Common myeloid progenitor, CD34-positive (primary cell): ENCODE measurements around the gene GRIK4.

ENCODE experiments used
- CTCF ChIA-PET: fragments of 350-600 bp; sonication (Branson Sonifier 250); formaldehyde crosslinking; loops from one replicate; lab custom pipeline; 2021; ENCODE audit warnings: antibody characterized with exemption; lab: Charles Lee
- POLR2A ChIA-PET: fragments of 350-600 bp; sonication (Branson Sonifier 250); formaldehyde crosslinking; loops from one replicate; lab custom pipeline; 2021; ENCODE audit warnings: antibody characterized with exemption; lab: Charles Lee
- DNase-seq, 3 donors: peaks; one replicate each; pipeline versions ENCODE4 v3.0.0 to v3.0.0-alpha.2; 2013
- H3K27ac ChIP-seq, 2 experiments: 1 replicate in 1 of 2; 2 replicates in 1 of 2; pipeline ENCODE4 v1.7.0; 2013; ENCODE audit warnings: inconsistent platforms in 2 of 2, low read length in 2 of 2, mild to moderate bottlenecking in 2 of 2, low read depth in 1 of 2, moderate library complexity in 1 of 2; ENCODE audit not compliant: severe bottlenecking in 2 of 2, insufficient read depth in 1 of 2, poor library complexity in 1 of 2
- H3K27me3 ChIP-seq, 5 experiments: replicated peaks in 2 of 5; 1 replicate in 3 of 5; 2 replicates in 2 of 5; pipeline versions ENCODE4 v1.6.1 to v1.7.0; 2013; ENCODE audit warnings: low read length in 4 of 5, mild to moderate bottlenecking in 2 of 5, moderate library complexity in 2 of 5, inconsistent platforms in 1 of 5; ENCODE audit not compliant: insufficient read depth in 5 of 5, control insufficient read depth in 4 of 5
- H3K36me3 ChIP-seq, 4 experiments: 1 replicate in 2 of 4; 2 replicates in 2 of 4; pipeline versions ENCODE4 v1.6.1 to v1.7.0; 2013; ENCODE audit warnings: low read length in 3 of 4, control low read depth in 1 of 4, mild to moderate bottlenecking in 1 of 4; ENCODE audit not compliant: control insufficient read depth in 4 of 4, insufficient read depth in 4 of 4
- H3K4me1 ChIP-seq, 4 experiments: 1 replicate in 3 of 4; 2 replicates in 1 of 4; pipeline versions ENCODE4 v1.6.1 to v1.7.1; 2013; ENCODE audit warnings: low read length in 3 of 4, mild to moderate bottlenecking in 3 of 4, control low read depth in 1 of 4, inconsistent platforms in 1 of 4, moderate library complexity in 1 of 4; ENCODE audit not compliant: control insufficient read depth in 4 of 4, insufficient read depth in 4 of 4; ENCODE audit errors: control extremely low read depth in 1 of 4
- H3K4me3 ChIP-seq, 7 experiments: 1 replicate in 4 of 7; 2 replicates in 3 of 7; pipeline versions ENCODE4 v1.5.1 to v1.7.0; 2013; ENCODE audit warnings: mild to moderate bottlenecking in 7 of 7, low read length in 6 of 7, moderate library complexity in 6 of 7, inconsistent platforms in 2 of 7, low read depth in 2 of 7, control low read depth in 1 of 7; ENCODE audit not compliant: insufficient read depth in 4 of 7, control insufficient read depth in 1 of 7; ENCODE audit errors: extremely low read depth in 1 of 7
- H3K9me3 ChIP-seq, 5 experiments: 1 replicate in 4 of 5; 2 replicates in 1 of 5; pipeline versions ENCODE4 v1.6.1 to v1.7.1; 2013; ENCODE audit warnings: low read length in 4 of 5, mild to moderate bottlenecking in 2 of 5, inconsistent platforms in 1 of 5, low read depth in 1 of 5, moderate library complexity in 1 of 5; ENCODE audit not compliant: control insufficient read depth in 4 of 5, insufficient read depth in 2 of 5; ENCODE audit errors: control extremely low read depth in 1 of 5
- WGBS: methylation state at CpG from one replicate; pipeline ENCODE4 v1.1.5; 2013; ENCODE audit not compliant: insufficient coverage; 5-methylcytosine and 5-hydroxymethylcytosine counted together

The GRIK4 gene

GRCh38 chr11:120912915-120913314 lies 401.4 kb downstream of the GRIK4 start:
- Histone ChIP-seq H3K4me1 (no peaks in the 10 kb centered on the region), H3K36me3 (no peaks in the 10 kb centered on the region), H3K9me3 (no peaks in the 10 kb centered on the region), H3K27me3 (peaks cover under 1 to 12% (median 6%) of the 10 kb centered on the region in 5 experiments), H3K27ac (no peak overlapping the region), H3K4me3 (no peak overlapping the region)
- CTCF ChIA-PET, result interaction anchor here (1.0 to 2.6 kb wide), 4 partner anchors 10 to 17 kb away, joined by 5 to 10 read pairs (median 8); no protein-coding TSS in a partner anchor
- DNase-seq, result no peak
- POLR2A ChIA-PET, result no interaction called here
- WGBS, result 83% methylated on average over 2 of the region's 2 CpGs

DNA sequence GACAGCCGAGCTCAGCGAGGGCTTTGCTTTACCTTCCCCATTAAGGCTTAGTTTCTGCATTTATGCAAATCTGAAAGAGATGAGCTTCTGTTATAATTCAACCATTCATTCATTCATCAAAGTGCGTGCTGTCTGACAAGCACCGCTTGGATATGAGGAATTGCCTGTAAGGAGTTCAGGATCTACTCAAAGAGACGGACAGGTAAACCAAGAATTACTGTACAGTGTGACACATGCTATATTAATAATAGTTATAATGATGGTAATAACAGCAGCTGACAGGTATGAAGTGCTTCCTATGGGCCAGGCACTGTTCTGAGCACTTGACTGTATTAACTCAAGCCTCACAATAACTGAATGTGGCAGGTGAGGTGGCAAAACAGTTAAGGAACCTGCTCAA lies 402.5 kb downstream of the GRIK4 start:
- peaks cover 2 to 15% (median 8%) of the 10 kb centered on the region in 5 experiments for H3K27me3 ChIP-seq
- no peak for DNase-seq
- no peaks in the 10 kb centered on the region for H3K36me3 ChIP-seq
- no peak overlapping the region for H3K27ac ChIP-seq
- CTCF ChIA-PET, result interaction anchor here (1.6 to 2.6 kb wide), 4 partner anchors 9 to 16 kb away, joined by 6 to 10 read pairs (median 8); no protein-coding TSS in a partner anchor
- WGBS, result 87% methylated on average over 3 of the region's 5 CpGs
- H3K4me3 ChIP-seq, result no peak overlapping the region
- no peaks in the 10 kb centered on the region for H3K4me1 ChIP-seq
- POLR2A ChIA-PET, result no interaction called here
- no peaks in the 10 kb centered on the region for H3K9me3 ChIP-seq

DNA sequence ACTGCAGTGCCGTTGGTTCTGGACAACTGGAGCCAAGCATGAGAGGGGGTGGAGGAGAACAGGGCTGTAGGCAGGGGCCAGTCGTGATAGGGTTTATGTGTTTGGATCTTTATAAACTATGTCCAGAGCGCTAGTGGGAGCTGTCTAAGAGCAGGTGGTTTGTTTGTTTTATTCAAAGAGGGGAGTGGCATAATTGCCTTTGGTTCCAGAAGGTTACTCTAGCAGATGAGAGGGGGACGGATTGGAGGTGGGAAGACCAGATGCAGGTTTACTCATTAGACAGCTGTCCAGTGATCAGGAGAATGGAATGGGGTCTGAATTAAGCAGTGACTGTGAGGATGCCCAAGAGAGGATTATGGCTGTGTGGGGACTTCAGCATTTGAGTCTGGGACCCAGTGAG lies 403.1 kb downstream of the GRIK4 start:
- Histone ChIP-seq H3K27ac (no peak overlapping the region), H3K36me3 (no peaks in the 10 kb centered on the region), H3K27me3 (peaks cover 2 to 15% (median 8%) of the 10 kb centered on the region in 5 experiments), H3K4me1 (no peaks in the 10 kb centered on the region), H3K4me3 (no peak overlapping the region), H3K9me3 (no peaks in the 10 kb centered on the region)
- DNase-seq, result no peak
- WGBS, result 91% methylated on average over 4 of the region's 4 CpGs
- ChIA-PET CTCF (interaction anchor here (0.7 to 2.6 kb wide), 5 partner anchors 8 to 206 kb away, joined by 3 to 6 read pairs (median 4); no protein-coding TSS in a partner anchor), POLR2A (no interaction called here)

DNA sequence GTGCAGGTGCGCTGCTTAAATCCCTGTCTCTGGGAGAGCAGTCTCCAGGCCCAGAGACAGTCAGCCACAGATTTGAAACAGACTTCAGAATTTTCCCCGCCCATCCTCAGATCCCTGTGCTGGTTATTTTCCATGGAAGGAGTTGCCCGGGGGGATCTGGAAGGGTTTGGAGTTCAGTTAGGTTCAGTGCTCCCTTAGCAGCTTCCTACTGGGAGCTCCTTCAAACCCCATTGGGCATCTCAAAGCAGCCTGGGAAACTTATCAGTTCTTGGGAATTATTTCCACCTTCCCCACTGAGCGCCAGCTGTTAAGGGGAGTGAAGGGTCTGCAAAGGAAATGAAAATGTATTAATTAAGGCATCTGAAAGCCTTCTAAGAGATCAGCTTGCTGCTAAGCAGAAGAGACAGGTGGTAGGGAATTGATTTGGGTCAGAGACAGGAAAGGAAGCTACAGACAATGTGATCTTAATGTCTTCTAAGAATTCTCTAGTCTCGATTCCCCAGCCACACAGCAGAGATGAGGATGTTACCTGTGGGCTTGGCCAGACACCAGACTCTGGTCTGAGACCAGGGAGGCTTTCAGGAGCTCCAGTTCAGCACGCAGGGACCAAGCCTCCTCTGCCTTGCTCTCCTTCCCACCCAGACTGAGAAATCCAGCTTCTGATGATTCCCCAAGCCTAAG lies 406.2 kb downstream of the GRIK4 start:
- DNase-seq, result no peak
- peaks cover 0 to 15% (median 8%) of the 10 kb centered on the region in 5 experiments for H3K27me3 ChIP-seq
- no peaks in the 10 kb centered on the region for H3K9me3 ChIP-seq
- 69% methylated on average over 5 of the region's 6 CpGs for WGBS
- no peak overlapping the region for H3K4me3 ChIP-seq
- H3K36me3 ChIP-seq, result no peaks in the 10 kb centered on the region
- ChIA-PET POLR2A (no interaction called here), CTCF (interaction anchor here (1.4 to 1.6 kb wide), 3 partner anchors 14 to 36 kb away, joined by 3 to 5 read pairs (median 5); no protein-coding TSS in a partner anchor)
- H3K4me1 ChIP-seq, result no peaks in the 10 kb centered on the region
- H3K27ac ChIP-seq, result no peak overlapping the region

DNA sequence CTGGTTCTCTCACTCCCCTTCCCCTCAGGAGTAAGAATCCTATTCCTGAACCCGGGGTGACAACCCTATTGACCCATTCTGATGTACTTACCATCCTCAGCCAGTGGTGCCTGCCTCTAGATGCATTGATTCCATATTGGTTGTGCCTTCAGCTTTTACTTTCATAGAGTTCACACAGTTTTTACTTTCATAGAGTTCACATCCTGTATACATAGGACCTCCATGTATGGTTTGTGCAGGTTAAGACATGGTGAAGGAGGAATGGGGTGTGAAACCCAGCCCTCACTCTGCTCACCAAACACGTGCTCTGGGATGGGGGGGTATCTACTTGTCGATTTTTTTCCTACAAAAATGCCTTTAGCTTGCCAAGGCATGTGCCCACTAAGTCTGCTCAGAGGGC lies 406.7 kb downstream of the GRIK4 start:
- CTCF ChIA-PET, result interaction anchor here (1.4 to 1.6 kb wide), 3 partner anchors 14 to 35 kb away, joined by 3 to 5 read pairs (median 5); no protein-coding TSS in a partner anchor
- no peak overlapping the region for H3K27ac ChIP-seq
- 55% methylated on average over 1 of the region's 3 CpGs for WGBS
- DNase-seq, result no peak
- POLR2A ChIA-PET, result no interaction called here
- H3K9me3 ChIP-seq, result no peaks in the 10 kb centered on the region
- H3K36me3 ChIP-seq, result no peaks in the 10 kb centered on the region
- H3K4me1 ChIP-seq, result no peaks in the 10 kb centered on the region
- H3K4me3 ChIP-seq, result no peak overlapping the region
- peaks cover 0 to 13% (median 8%) of the 10 kb centered on the region in 5 experiments for H3K27me3 ChIP-seq

DNA sequence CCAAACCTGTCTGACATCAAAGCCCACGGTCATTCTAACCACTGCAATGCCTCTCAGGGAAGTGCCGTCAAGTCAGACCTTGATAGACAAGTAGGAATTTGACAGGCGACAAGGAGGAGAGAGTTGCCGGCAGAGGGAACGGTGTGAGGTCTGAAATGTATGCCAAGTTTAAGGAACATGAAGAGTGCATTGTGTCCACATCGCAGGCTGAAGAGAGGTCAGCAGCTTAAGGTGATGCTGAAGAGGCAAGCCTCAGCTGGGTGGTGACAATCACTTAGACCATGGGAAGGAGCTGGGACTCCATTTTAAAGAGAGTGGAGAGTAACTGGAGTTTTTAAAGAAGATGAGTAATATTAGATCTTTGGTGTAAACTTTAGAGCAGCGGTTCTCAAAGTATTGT lies 407.5 kb downstream of the GRIK4 start:
- no peaks in the 10 kb centered on the region for H3K36me3 ChIP-seq
- DNase-seq, result no peak
- no peaks in the 10 kb centered on the region for H3K4me1 ChIP-seq
- 90% methylated on average over 7 of the region's 7 CpGs for WGBS
- POLR2A ChIA-PET, result no interaction called here
- peaks cover 0 to 12% (median 8%) of the 10 kb centered on the region in 5 experiments for H3K27me3 ChIP-seq
- H3K4me3 ChIP-seq, result no peak overlapping the region
- no peaks in the 10 kb centered on the region for H3K9me3 ChIP-seq
- CTCF ChIA-PET, result interaction anchor here (1.0 to 1.6 kb wide), 6 partner anchors 9 to 408 kb away, joined by 3 to 5 read pairs (median 4); no protein-coding TSS in a partner anchor
- no peak overlapping the region for H3K27ac ChIP-seq

DNA sequence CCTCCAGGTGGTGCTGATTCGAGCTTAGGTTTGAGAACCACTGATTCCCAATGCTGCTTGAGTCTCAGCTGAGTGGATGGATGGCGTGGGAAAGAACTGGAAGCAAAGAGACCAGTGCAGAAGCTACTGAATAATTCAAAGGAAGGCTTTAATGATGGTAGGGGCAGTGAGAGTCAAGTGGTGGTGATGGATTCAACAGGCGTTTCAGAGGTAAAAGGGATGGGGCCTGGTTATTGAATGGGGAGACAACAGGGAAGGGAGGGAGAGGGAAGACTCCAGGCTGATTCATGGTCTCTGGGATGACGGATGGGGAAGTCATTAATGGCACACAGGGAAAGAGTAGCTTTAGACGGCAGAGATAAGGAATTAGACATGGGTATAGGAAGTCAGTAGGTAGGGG lies 408.0 kb downstream of the GRIK4 start:
- ChIA-PET CTCF (interaction anchor here (1.0 to 1.2 kb wide), 3 partner anchors 9 to 409 kb away, joined by 3 to 4 read pairs (median 3); no protein-coding TSS in a partner anchor), POLR2A (no interaction called here)
- 69% methylated on average over 5 of the region's 5 CpGs for WGBS
- Histone ChIP-seq H3K27me3 (peaks cover 0 to 12% (median 6%) of the 10 kb centered on the region in 5 experiments), H3K9me3 (no peaks in the 10 kb centered on the region), H3K4me1 (no peaks in the 10 kb centered on the region), H3K27ac (no peak overlapping the region), H3K4me3 (no peak overlapping the region), H3K36me3 (no peaks in the 10 kb centered on the region)
- DNase-seq, result no peak
